ENCODE measurements around the gene GEMIN7. TPM values are rescaled to one million over a fixed set of nuclear protein-coding genes. Genes with fewer than 3 reads are reported as not detected.

The GEMIN7 gene
- total RNA-seq, 1 experiment from 2014 or later, result 35.5 TPM

DNA sequence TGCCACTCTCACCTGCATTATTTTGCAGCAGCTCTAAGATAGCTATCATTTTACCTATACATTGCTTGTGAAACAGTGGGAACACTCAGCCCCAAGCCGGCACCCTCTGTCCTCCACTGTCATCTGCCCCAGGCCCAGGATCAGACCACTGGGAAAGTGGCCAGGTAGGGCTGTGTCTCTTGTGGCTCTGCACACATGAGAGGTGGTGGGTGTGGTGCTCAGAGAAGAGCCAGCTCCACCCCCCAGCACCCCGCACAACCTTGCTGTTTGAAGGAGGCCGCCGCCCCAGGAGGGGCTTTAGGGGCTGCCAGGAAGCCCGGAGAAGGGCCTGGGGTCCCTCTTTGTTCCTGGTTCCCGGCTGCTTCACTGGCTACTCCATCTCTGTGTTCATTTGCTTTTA lies 40.5 kb downstream of the GEMIN7 start:
- H3K9me3 ChIP-seq (ENCODE audit: low read length), result no peaks in the 10 kb centered on the region
- H3K4me1 ChIP-seq (ENCODE audit: insufficient read depth, low read length), result peaks cover 16% of the 10 kb centered on the region
- no peaks in the 10 kb centered on the region; the same call in none of the 2 replicates for H4K20me1 ChIP-seq (ENCODE audit: low read length)
- no peaks in the 10 kb centered on the region for H3K36me3 ChIP-seq (ENCODE audit: low read depth, low read length)
- no peak for DNase-seq
- H3K9ac ChIP-seq (ENCODE audit: low read length), result no peak overlapping the region
- H3K79me2 ChIP-seq (ENCODE audit: low read length), result peaks cover 80% of the 10 kb centered on the region
- no peak overlapping the region for H2AFZ ChIP-seq (ENCODE audit: low read length)
- no peak overlapping the region for H3K4me3 ChIP-seq (ENCODE audit: low read length)
- no peak overlapping the region for H3K27ac ChIP-seq (ENCODE audit: low read length)
- no peaks in the 10 kb centered on the region for H3K27me3 ChIP-seq (ENCODE audit: low read length)
- no TSS peak for BruUV-seq (replicated peaks)
- ATAC-seq, result no peak
- ChIA-PET POLR2A (ENCODE audit: unreplicated experiment) (no interaction called here), CTCF (no interaction called here)
- H3K9me2 ChIP-seq (replicated peaks; ENCODE audit: low read length), result no peaks in the 10 kb centered on the region
- H3K4me2 ChIP-seq (ENCODE audit: low read length), result no peak overlapping the region
- intact Hi-C loops (cut with micrococcal nuclease), result no loop called here
- peaks cover 4% of the 10 kb centered on the region for H3F3A ChIP-seq (ENCODE audit: low read length, unreplicated experiment)
- TF ChIP-seq EZH2 (IDR thresholded peaks at IDR 0.05; ENCODE audit: low read length, unreplicated experiment) (no peak), EZH2phosphoT487 (IDR thresholded peaks at IDR 0.05; ENCODE audit: borderline replicate concordance, low read length) (no peak)
- TF ChIP-seq, protein P1, sequence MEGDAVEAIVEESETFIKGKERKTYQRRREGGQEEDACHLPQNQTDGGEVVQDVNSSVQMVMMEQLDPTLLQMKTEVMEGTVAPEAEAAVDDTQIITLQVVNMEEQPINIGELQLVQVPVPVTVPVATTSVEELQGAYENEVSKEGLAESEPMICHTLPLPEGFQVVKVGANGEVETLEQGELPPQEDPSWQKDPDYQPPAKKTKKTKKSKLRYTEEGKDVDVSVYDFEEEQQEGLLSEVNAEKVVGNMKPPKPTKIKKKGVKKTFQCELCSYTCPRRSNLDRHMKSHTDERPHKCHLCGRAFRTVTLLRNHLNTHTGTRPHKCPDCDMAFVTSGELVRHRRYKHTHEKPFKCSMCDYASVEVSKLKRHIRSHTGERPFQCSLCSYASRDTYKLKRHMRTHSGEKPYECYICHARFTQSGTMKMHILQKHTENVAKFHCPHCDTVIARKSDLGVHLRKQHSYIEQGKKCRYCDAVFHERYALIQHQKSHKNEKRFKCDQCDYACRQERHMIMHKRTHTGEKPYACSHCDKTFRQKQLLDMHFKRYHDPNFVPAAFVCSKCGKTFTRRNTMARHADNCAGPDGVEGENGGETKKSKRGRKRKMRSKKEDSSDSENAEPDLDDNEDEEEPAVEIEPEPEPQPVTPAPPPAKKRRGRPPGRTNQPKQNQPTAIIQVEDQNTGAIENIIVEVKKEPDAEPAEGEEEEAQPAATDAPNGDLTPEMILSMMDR (conservative IDR thresholded peaks at IDR 0.05; ENCODE audit: low read depth, low read length), result no peak

DNA sequence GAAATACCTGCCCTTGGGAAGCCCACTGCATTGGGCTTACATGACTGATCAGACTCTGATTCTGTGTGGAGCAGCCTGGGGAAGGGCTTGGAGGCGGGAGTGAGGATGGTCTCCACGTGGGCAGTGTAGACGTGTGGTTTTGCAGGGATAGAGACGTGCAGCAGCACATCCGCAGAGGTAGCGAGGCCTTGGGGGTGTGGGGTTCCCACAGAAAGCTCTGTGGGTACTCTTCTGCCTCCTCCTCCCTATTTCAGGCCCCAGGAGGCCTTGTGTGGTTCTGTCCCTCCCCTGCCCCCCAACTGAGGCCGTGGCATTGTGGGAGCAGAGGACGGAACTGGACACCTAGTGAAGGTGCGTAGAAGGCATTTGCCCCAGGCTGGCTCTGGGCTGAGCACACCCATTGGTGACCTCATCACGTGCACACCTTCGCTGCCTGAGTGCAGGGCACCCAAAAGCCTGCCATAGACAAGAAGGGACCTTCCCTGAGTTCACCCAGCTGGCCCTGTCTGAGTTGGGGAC lies 42.8 kb downstream of the GEMIN7 start:
- Histone ChIP-seq H4K20me1 (ENCODE audit: low read length) (no peaks in the 10 kb centered on the region; the same call in none of the 2 replicates), H3K27me3 (ENCODE audit: low read length) (no peaks in the 10 kb centered on the region), H3K4me1 (ENCODE audit: insufficient read depth, low read length) (peaks cover 16% of the 10 kb centered on the region), H3K9me2 (replicated peaks; ENCODE audit: low read length) (no peaks in the 10 kb centered on the region), H3K27ac (ENCODE audit: low read length) (no peak overlapping the region), H3K9ac (ENCODE audit: low read length) (no peak overlapping the region), H3K4me3 (ENCODE audit: low read length) (no peak overlapping the region), H3F3A (ENCODE audit: low read length, unreplicated experiment) (peaks cover 4% of the 10 kb centered on the region), H3K79me2 (ENCODE audit: low read length) (peaks cover 81% of the 10 kb centered on the region), H3K4me2 (ENCODE audit: low read length) (no peak overlapping the region), H3K36me3 (ENCODE audit: low read depth, low read length) (no peaks in the 10 kb centered on the region), H2AFZ (ENCODE audit: low read length) (no peak overlapping the region), H3K9me3 (ENCODE audit: low read length) (no peaks in the 10 kb centered on the region)
- no TSS peak for BruUV-seq (replicated peaks)
- DNase-seq (no peak), ATAC-seq (no peak)
- POLR2A ChIA-PET (ENCODE audit: unreplicated experiment), result no interaction called here
- intact Hi-C loops (cut with micrococcal nuclease), result no loop called here
- TF ChIP-seq, protein P1 (conservative IDR thresholded peaks at IDR 0.05; ENCODE audit: low read depth, low read length), result no peak
- no peak for TF ChIP-seq EZH2phosphoT487 (IDR thresholded peaks at IDR 0.05; ENCODE audit: borderline replicate concordance, low read length)
- no peak for TF ChIP-seq EZH2 (IDR thresholded peaks at IDR 0.05; ENCODE audit: low read length, unreplicated experiment)
- CTCF ChIA-PET, result no interaction called here

DNA sequence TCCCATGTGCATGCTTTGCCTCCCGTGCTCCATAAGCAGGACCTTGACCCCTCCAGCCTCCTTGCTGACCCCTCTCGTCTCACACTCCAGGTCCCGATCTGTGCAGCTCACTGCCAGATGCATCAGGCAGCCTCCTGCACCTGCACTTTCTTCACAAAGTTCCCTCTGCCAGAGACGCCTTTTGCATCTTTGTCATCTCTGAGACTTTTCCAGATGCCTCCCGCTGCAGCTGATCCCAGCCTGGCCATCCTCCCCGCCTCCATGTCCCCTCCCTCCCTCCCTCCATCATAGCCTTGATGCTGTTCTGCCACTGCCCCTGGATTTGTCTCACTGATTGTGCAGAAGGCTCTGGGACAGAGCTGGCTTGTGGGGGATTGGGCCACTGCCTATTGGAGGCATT lies 43.8 kb downstream of the GEMIN7 start:
- CTCF ChIA-PET, result no interaction called here
- peak overlapping the region; percentile 88 for H3K27ac ChIP-seq (ENCODE audit: low read length)

More for the DNA sequence above, 43.8 kb downstream of the GEMIN7 start:
- Histone ChIP-seq H3F3A (ENCODE audit: low read length, unreplicated experiment) (peaks cover 4% of the 10 kb centered on the region), H3K4me3 (ENCODE audit: low read length) (no peak overlapping the region), H2AFZ (ENCODE audit: low read length) (no peak overlapping the region), H3K36me3 (ENCODE audit: low read depth, low read length) (no peaks in the 10 kb centered on the region), H3K9me2 (replicated peaks; ENCODE audit: low read length) (no peaks in the 10 kb centered on the region), H3K9me3 (ENCODE audit: low read length) (no peaks in the 10 kb centered on the region), H3K79me2 (ENCODE audit: low read length) (peaks cover 75% of the 10 kb centered on the region), H3K27me3 (ENCODE audit: low read length) (no peaks in the 10 kb centered on the region), H4K20me1 (ENCODE audit: low read length) (no peaks in the 10 kb centered on the region; the same call in none of the 2 replicates), H3K4me2 (ENCODE audit: low read length) (no peak overlapping the region), H3K9ac (ENCODE audit: low read length) (no peak overlapping the region), H3K4me1 (ENCODE audit: insufficient read depth, low read length) (peaks cover 16% of the 10 kb centered on the region)
- TF ChIP-seq EZH2phosphoT487 (IDR thresholded peaks at IDR 0.05; ENCODE audit: borderline replicate concordance, low read length), result no peak
- DNase-seq (no peak), ATAC-seq (no peak)
- POLR2A ChIA-PET (ENCODE audit: unreplicated experiment), result no interaction called here
- intact Hi-C loops (cut with micrococcal nuclease), result no loop called here
- no TSS peak for BruUV-seq (replicated peaks)

Measured in PC-3 (cell line).